G401 (cell line): ENCODE measurements around the gene MUC5AC. TPM values are rescaled to one million over a fixed set of nuclear protein-coding genes. Genes with fewer than 3 reads are reported as not detected.

Experiments used
- DNase-seq: peaks from one replicate; pipeline ENCODE4 v3.0.0-alpha.2; 2015; ENCODE audit warnings: low spot score
- in situ Hi-C: cut with HindIII; loops from 2 replicates; pipeline ENCODE4 v1.10.0; 2016; ENCODE audit warnings: low sequenced_read_pairs, mixed read lengths
- total RNA-seq: library from RNA; depleted of rRNA; stranded (reverse); fragments of >200 nt; shearing (Covaris generic); gene quantifications from 2 replicates; pipeline ENCODE4 v1.2.3, GENCODE V29; 2014

Gene MUC5AC
- total RNA-seq, 1 experiment from 2014 or later: not detected

DNA sequence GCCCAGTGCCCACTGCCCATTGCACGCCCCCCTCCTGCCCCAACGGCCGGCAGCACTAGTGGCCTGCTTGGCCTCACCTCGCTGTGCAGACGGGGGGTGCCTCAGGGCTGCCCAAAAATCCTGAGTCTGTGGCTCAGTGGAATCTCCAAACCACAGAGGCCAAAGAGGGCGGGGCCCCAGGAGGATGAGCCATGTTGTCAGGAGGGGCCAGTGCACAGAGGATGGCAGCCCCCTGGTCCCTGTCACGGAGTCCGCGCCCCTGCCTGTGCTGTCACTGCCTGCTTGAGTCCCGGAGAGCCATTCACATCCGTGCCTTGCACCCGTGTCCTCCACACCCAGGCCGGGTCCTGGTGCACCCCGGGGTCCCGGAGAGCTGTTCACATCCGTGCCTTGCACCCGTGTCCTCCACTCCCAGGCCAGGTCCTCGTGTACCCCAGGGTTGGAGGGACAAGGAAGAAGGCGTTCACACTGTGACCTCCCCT lies 36.4 kb upstream of the MUC5AC start:
- in situ Hi-C loops: no loop called here
- DNase-seq: no peak

DNA sequence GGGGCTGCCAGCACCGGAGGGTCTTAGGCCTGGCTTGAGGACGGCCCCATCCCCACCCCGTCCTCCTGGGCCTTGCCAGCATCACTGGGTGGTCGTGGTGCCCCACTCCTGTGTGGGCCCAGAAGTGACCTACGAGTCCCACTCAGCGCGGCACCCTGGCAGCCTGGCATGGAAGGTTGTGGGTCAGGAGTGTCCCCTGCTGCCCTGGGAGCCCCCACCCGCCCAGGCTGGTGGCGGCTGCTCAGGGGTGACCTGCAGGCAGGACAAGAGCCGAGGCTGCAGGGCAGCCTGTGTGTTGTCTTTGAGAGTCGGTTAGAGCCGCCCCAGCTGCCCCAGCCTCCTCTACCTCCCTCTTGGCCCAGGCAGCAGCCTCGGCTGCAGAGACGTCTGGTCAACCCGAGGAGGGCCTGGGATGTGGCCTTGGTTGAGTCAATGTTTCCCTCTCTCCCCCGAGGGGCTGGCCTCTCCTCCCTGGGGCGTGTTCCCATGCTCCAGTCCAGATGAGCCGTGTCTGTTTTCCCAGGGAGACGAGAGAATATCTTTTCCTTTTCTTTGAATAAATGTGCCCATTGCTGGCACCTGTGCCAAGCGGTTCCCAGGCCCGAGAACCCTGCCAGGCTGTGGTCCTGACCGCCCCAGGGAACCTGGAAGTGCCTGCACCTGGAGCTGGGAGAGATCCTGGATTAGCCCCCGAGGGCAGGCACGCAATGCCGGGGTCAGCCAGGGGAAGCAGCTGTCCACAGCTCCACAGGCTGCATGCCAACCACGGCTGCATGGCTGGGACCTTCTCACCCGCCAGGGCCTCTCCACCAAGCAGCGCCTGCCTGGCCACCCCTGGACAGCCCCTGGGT lies 35.7 kb upstream of the MUC5AC start:
- DNase-seq: no peak
- in situ Hi-C loops: no loop called here

DNA sequence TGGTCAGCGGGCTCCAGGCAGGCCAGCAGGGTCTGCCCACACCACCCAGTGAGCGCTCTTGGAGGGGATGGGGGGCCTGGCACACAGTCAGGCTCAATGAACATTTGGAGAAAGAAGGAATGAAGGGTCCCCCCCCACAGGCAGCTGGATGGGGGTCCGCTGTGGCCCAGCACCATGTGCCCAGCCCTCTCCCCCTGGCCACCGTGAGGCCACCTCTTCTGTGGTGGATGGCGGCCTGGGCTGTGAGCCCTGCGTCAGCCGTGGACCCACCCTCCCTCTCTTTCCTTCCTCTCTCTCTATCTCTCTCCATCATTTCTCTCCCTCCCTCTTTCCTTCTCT lies 35.1 kb upstream of the MUC5AC start:
- DNase-seq: no peak
- in situ Hi-C loops: no loop called here

DNA sequence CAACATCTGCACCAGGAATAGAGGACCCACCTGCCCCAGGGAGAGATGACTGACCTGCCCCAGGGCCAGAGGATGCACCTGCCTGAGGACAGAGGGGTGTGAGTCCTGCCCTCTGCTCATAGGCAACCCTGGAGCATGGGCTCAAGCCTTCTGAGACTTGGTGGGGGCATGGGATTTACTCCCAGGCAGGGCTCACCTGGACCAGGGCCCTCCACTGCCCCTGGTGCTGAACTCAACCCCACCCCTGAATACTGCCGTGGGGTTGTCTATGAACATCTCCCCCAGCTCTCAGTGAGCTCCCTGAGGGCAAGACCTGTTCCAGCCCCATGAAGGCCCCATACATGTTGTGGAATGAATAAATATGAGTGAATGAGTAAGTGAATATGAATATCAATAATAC lies 33.8 kb upstream of the MUC5AC start:
- in situ Hi-C loops: no loop called here
- no peak for DNase-seq

DNA sequence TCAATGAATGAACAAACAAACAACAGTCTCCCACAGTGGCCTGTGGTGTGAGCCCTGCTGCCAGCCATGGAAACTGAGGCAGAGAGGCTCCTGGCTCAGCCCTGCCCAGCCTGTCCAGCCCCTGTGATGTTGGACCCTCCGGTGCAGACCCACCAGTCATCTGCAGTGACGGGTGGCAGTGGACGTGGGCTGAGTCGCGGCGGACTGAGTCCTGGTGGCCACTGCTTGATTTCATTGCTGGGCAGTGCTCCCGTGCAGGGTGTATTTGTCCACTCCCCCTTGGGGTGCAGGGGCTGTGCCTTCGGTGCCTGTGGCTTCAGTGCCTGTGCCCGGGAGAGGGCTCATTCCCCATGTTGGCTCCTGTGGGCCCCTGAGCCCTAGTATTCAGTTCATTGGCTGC lies 31.9 kb upstream of the MUC5AC start:
- in situ Hi-C loops: no loop called here
- no peak for DNase-seq

DNA sequence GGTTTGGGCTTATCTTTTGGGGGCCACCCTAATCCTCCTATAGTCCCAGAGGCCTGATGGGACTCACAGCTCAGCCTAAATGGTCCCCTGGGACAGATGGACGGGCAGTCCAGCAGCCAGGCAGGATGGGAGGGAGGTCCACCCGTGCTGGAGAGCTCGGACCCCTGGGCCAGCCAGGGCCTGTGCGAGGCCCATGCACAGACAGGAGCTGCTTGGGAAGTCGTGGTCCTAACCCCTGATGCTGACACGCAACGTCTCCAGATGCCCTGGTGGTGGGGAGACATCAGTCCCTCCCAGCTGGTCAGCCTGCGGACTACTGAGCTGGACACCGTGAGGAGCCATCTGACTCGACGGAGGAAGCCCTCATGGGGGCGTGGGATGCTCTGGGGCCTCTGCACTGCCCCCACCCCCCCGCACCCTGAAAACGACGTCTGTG lies 31.2 kb upstream of the MUC5AC start:
- in situ Hi-C loops: no loop called here
- DNase-seq: no peak

DNA sequence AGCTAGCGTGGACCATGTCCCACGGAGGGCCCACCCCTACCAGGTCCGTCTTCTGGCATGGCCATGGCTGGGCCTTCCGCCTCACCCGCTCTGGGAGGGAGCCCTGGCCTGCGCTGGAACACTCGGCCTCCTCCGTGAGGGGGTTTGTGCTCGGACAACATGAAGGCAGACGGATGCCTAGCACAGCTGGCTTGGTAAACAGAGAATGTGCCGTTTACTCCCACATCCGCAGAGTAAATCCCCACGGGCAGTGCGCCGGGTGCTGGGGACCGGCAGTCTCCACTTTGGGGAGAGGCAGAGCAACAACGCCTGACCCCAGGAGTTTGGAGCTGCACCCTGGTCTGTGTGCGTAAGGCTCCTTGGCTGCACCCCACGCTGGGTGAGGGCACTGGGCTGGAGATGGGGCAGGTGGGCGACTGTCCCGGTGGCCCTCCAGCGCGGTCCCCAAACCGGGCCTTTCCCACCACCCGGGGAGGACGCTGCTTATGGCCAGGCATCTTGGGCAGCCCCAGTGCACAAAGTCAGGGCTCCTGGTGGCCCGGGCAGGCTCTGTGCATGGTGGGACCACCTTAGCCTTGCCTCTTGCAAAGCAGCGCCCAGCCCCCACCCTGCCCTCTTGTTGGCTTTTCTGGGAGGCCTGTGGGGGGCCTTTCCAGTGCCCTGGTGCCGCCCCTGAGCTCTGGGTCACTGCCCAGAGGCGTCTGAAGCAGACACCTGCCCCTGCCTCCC lies 30.7 kb upstream of the MUC5AC start:
- no peak for DNase-seq

DNA sequence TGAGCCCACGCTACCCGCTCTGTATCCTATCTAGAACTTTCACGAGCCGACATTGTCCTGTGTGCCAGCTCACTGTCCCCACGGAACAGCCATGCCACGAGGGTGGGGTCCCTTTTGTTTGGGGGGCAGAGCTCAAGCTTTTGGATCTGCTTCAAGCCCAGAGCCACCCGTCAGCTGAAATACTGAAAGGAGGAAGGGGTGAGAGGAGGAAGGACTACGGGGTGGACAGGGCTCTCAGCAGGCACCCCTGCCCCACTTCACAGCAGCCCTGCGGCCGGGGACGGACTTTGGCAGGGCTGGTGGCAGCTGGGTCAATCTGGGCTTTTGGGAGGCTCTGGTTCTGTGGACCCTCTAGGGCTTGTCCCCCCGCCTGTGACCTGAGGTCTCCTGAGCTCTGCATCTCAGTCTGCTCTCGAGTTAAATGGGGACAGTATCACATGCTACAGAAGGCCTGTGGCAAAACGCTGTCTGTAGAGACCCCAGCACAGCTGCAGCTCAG lies 30.0 kb upstream of the MUC5AC start:
- in situ Hi-C loops: no loop called here
- DNase-seq: no peak

More for the DNA sequence above, 30.7 kb upstream of the MUC5AC start:
- in situ Hi-C loops: no loop called here

DNA sequence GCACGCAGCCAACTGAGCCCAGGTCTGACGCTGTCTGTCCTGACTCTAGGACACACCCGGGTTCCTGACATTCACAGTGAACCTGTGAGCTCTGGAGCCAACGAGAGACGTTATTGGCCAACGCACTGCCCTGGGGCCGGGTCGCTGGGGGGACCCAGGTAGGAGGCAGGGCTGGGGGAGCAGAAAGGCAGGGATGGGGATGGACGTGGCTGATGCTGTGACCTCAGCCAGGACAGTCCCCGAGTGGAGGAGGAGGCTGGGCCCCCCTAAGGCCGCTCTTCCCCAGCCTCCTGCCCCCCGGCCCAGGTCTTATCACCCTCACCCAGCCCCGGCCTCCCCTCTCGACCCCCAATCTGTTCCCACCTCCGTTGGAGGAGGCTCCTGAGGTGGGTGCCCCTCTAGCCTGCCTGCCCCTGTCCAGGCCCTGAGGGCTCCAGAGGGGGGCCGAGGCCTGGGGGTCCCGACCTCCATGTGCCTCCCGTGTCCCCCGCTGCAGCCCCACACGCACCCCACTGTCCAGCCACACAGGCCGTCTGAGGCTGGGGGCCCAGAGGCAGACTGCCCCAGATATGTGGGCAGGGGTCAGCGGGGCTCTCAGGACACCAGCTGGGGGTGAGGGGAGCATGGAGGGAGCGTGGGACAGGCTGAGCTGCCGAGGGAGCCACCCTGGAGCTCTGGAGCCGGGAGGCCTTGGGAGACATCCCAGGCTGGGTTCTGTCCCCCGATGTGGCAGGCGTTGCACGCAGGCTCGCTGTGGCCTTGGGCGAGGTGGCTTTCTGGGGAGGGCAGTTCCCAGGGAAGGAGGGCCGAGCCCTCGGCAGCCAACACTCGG lies 29.2 kb upstream of the MUC5AC start:
- in situ Hi-C loops: no loop called here
- no peak for DNase-seq

DNA sequence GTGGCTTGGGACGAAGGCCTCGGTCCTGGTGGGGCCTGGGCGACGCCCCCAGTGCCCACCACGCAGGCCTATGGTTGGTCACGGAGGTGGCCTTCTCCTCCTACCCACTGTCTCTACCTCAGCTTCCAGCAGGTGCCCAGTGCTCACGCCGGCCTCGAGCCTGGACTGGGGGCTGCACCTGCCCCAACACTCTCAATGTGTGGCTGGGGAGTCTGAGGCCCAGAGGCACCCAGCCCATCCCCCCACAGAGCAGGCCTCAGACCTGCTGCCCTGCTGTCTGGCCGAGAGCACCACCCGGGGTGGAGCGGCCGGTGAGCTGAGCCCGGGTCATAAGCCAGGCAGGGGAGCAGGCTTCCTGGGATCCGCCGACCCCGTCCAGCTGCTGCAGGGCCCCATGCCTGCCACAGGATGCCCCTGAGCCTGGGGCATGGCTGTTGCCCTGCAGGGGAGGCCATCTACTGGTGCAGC lies 28.6 kb upstream of the MUC5AC start:
- no peak for DNase-seq
- in situ Hi-C loops: no loop called here

DNA sequence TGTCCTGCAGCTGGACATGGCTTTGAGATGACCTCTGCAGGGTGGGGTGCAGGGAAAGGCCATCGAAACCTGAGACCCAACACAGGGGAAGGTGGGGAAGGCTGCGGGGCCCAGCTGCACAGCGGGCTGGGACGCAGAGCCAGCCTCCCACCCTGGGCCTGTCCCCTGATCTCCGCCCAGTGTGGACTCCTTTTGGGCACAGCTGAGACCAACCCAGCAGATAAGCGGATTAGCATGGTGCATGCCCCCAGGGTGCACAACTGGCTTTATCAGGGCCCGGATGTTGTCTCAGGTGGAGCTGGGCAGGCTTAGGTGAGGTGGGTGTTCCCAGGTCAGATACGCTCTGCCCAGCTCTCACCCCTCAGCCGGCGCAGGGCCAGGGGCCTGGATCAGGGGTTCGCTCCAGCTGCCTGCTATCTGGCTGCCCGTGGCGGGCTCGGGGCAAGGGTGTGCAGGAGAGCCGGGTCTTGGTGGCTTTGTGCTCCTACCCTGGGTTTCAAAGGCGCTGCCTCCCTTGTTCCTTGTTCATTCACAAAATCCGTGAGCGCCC lies 28.1 kb upstream of the MUC5AC start:
- in situ Hi-C loops: no loop called here
- DNase-seq: no peak

DNA sequence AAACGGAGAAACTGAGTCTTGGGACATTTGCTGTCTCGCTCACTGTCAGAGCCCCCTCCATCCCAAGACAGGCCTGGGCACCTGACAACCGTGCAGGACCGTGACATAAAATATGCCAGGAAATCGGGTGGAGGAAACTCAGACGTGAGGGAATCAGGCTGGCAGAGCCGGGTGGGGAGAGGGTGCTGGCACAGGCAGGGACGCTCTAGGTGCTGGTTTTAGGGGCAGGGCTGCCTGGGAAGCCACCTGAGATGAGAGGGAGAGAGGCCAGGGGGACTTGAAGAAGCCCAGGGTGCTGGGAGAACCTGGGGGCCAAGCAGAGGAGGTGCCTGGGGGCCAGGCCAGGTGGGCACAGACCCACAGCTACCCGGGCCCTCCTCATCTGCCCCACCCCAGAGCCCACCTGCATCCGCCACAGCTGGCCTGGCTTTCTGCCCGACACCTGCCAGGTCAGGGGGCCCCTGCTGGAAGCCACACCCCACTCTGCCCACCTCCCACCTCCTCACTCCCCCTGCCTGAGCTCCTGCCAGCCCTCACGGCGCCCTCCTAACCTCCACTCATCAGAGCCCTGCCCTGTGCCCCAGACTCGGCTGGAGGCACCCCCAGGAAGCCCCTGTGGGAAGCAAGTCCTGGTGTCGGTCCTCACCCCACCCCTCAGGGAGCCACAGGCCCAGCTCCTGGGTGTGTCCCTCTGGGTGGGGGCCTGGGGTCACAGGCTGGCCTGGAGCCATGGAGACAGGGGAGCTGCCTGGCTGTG lies 27.3 kb upstream of the MUC5AC start:
- no peak for DNase-seq
- in situ Hi-C loops: no loop called here

DNA sequence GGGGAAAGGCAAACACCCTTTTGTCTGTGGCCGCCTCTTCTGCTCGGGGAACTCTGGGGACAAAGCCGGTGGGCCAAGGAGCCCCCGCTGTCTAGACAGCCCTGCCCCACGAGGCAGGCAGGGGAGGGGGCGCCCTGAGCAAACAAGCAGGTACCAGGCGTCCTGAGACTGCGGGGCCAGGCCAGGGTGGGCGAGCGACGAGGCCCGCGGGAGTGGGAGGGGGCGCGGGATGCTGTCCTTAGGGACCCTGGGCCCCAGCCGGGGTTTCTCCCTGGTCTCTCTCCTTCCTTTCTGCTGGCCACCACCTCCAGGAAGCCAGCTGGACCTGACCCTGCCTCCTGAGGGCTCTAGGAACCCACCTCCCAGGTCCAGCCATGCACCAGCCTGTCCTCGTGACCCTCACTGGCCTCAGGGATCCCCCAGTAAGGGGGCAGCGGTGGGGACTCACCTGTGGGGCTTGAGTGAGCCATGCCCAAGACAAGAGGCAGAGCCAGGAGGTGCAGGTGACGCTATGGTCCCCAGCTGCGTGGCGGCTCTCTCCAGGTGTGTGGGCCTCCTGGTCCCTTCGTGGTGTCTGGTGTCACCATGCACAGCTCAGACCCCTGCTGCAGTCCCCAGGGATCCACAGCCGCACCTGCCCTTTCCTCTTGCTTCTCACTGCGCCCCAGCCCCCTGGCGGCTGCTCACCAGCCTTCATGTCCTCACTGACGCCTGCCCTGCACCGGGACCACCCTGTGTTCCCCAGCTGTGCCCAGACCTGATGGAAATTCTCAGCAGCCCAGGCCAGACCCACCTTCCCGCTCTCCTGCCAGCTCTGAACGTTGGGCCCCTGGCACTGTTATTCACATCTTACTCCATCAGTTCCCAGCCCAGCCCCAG lies 26.5 kb upstream of the MUC5AC start:
- no peak for DNase-seq
- in situ Hi-C loops: no loop called here

DNA sequence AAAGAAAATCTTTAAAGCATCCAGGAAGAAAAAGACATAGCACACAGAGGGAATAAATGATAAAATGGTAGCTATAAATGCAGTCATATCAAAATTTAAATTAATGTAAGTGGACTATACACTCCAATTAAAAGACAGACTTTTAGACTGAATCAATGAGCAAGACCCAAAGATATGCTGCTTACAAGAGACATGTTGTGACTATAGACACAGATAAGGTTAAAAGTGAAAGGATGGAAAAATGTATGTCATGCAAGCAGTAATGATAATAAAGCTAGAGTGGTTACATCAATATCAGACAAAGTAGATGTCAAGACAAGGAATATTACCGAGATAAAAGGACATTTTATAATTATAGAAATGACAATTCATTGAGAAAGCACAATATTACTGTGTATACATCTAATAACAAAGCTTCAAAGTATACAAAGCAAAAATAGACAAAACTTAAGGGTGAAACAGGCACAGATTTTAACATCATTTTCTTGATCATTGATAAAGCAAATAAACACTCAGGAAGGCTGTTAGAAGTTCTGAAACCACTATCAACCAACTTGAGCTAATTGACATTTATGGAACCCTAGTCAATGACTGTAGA lies 22.8 kb upstream of the MUC5AC start:
- in situ Hi-C loops: no loop called here
- no peak for DNase-seq

DNA sequence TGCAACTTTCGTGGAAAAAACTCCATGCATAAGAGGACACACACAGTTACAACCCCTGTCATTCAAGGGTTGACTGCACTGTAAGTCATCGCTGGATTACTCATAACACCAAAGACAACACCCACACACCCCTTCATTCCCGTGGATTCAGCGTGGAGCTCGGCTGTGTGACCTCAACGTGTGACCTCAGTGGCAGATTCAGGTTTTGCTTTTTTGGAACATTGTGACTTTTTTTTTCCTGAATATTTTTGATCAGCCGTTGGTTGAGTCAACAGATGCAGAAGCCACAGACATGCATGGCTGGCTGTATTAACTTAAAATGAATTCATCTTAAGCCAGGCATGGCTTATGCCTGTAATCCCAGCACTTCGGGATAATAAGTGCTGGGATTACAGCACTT lies 19.7 kb upstream of the MUC5AC start:
- in situ Hi-C loops: no loop called here
- DNase-seq: no peak

DNA sequence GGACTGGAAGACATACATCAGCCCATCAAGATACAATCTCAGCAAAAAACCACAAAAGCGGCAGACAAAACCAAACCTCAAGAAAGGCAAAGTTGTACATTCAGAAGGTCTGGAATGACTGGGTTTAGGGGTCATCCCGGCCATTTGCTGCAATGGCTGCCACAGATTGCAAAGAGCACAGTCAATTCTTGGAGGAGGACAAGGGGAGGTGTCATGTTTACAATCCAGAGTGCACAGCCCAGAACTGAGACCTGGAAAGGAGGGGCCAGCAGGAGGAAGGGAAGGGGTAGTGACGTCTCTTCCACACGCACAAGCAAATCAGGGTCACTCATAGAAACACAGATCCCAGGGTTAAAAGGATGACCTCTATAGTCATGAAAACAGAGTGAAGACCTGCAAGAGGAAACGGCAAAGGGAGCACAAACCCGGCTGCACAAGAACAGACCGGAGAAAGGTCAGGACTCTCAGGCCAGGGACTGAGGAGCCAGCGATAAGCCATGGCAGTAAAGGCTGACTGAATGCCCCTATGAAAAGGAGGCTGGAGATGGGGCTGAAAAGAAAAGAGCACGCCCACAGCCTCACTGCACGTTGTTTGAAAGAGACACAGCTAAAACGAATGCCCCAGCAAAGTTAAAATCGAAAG lies 18.2 kb upstream of the MUC5AC start:
- in situ Hi-C loops: no loop called here
- DNase-seq: no peak
